T follicular helper cell (primary cell): ENCODE measurements around the gene TTC7B.
"Not testable (repeated sequence)": the region's sequence is repeated elsewhere in the genome, so short reads cannot be mapped to it uniquely, and the experiment has no call there.

ENCODE experiments used
- DNase-seq: peaks from one replicate; pipeline ENCODE4 v3.0.0-alpha.2; 2020; ENCODE audit warnings: low read depth

The TTC7B gene

DNA sequence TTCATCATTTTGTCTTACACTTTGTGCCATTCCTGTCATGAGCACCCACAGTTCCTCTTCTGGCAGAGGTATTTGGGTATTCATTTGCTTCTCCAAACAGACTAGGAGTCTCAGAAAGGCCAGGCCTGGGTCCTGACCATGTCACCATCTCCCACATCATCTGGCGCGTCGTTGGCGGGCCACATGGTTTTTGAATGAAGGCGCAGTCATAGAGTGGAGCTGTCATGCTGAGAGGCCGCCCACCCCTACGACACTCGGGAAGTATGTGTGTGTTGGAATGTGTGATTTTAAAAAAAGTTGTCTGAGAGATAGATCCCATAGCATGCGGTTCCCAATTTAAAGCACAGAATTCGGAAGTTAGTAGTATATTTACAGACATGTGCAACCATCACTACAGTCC is 15.6 kb upstream of the TTC7B start:
- no peak for DNase-seq

DNA sequence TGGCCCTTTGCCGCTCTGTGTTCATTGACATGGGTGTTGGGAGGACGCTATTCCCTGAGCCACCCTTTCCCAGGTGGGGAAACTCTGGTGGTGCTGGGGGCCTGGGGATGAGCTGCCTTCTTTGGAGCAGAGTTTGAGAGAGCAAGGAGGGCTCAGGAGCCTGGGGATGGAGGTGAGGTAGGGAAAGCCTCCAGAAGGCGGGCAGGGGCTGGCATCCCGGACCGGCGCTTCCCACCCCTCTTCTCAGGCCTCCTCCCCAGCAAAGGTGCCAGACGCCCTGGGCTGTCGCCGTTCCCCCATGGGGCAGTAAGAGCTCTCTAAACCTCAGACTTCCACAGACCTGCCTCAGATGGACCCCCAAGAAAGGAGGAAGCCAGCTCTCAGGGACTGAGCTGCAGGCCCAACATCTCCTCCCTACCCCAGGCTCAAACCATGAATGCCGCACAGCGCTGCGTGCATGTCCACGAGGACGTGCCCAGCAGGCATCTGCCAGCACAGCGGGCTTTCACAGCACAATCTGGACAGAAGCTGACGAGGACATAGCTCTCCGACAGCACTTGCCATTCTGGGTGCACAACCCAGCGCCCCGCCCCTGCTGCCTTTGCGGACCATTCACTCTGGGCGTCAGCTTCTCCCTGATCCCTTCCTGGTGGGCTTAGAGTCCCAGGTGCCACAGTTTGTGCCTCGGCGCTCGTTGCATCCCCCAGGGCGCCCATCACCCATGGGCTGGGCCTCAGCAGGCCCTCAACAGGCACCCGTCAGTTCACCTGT is 14.9 kb upstream of the TTC7B start:
- no peak for DNase-seq

DNA sequence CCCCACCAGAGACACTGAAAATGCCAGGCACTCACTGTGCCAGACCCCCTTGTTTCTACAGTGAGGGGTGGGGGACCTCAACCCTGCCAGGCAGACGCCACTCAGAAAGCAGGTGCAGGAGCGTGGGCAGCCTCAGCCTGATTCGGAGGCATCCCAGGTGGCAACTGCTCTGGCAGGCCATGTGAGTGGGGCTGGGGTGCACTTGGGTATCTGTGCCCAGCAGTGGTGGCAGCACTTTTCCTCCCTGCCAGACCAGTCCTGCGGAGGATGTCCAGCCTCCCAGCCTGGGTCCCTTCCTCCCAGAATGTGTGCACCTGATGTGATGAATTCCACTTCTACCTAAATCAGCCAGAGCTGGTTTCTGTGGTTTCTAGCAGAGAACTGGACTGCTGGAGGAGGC is 13.4 kb upstream of the TTC7B start:
- DNase-seq, result no peak

DNA sequence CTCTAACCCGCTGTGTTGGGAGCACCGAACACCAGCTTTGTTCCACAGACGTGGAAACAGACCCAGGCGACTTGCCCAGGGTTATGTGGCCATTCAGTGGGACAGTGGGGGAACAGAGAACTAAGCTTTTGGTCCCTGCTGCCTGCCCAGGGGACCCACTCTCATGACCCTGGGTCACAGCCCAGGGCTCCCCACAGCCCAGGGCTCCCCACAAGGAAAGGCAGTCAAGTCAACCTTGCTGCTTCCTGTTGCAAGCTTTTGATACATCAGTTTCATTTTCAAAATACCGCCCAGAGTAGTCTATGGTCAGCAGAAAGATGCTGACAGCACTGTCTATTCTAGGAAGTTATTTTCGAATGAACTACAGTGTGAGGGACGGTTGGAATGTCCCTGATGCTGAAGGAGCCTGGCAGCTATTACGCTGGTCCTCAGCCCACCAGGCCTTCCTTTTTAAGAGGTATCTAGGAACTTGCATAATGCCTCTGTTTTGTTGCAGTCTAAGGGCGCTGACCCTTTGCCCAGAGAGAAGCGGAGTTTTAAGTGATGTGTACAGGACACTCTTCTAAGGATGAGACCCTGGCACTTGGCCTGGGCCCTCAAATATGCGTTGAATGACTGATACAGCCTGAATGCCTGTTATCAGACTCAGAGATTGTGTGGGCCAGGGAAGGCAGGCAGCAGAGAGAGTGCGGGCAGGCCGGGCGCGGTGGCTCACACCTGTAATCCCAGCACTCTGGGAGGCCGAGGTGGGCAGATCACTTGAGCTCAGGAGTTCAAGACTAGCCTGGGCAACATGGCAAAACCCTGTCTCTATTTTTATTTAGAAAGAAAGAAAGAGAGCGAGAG is 12.6 kb upstream of the TTC7B start:
- DNase-seq, result no peak

DNA sequence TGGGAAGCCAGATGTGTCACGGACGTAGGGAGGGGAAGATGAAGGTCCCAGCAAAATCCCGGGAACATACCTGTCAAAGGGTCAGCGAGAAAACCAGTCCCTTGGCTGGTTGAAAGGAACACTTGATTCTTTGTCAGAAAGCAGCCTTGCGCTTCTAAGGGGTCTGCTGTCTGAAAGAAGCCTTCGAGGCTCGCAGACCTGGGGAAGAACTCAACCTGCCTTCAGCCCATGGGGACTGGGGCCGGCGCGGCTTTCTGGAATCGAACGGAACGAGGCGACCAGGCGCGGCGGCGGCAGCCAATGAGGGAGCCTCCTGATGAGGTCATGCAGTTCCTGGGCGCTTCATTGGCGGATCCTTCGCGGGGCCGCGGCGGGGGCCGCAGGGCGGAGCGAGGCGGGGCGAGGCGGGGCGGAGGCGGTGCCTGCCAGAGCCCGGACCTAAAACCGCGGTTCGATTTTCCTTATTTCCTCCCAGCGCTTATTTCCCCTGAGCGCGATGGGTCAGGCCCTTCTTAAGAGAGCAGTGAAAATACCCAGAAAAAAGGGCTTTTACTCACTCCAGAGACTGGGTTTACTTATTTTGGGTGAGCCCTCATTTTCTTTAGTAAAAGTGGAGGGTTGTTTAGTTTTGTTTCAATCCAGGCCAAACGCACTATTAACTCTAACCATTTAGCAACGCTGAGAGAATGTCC is 11.8 kb upstream of the TTC7B start:
- DNase-seq, result peak; percentile 87

DNA sequence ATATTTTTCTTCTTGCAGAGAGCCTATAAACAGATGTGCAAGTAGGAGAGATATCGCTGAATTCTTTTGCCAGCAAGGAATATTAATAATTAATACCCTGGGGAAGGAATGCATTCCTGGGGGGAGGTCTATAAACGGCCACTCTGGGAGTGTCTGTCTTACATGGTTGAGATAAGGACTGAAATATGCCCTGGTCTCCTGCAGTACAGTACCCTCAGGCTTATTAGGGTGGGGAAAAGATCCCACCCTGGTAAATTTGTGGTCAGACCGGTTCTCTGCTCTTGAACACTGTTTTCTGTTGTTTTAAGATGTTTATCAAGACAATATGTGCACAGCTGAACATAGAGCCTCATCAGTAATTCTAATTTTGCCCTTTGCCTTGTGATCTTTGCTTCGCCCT is 7.3 kb upstream of the TTC7B start:
- not testable (repeated sequence) for DNase-seq

DNA sequence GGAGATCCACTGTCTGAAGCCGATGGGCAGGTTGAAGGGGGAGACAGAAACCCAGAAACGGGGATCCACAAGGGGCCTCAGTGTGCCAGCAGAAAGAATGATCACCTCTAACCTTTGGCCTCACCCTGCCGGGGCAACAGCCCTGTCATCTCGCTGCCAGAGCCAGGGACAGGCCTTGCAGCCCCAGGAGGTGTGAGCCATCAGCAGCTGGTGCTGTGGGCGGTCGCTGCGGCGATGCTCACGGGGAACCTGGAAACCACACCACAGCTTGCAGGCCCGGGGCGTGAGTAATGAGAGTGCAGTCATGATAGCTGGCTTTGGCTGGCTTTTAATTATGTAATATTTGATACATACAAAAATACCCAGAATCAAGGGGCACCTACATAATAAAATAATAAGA is 4.7 kb upstream of the TTC7B start:
- peak; percentile 27 for DNase-seq

DNA sequence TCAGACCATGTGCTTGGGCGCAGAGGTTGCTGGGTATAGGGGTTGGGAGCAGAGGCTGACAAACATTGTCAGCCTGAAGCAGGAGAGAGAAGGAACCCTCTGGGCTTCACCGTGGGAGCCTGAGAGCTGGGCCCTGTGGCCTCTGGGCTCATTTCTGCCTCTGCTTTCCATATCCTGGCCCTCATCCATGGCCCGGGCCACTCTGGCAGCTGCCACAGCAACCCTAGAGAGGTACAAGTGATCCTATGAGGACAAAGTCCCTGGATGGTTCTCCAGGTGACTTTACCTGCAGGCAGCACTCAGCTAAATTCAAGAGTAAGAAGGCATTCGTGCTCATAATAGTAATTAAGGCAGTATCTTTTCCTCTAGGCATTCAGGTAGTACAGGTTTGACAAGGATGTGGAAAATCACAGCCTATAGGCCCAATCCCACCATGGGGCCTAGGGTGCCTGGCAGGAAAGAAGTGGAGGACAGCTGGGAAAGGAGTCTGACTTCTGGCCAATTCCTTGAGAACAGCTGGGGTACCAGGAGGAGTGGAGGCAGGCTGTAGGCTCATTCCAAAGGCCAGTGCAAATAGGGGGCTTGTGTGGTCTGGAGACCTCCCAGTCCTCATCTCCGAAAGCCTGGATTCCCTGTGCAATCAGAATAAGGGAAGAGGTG is 3.6 kb upstream of the TTC7B start:
- DNase-seq, result no peak

DNA sequence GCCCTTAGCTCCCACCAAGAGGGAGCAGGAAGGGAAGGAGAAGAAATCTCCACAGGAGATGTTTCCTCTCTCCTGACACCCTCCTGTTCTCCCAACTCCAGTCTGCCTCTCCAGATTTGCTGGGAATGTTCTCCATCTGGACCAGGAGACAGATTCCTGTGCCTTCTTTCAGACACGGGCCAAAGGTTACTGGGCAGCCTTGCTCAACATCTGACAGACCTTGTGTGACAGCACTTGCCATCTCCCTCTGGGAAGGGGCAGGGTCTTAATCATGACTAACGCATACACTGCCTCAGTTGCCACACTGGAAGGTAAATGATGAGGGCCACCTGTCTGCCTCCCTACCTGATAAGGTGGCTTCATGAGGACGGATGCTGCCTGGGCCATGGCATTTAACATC is 2.5 kb upstream of the TTC7B start:
- DNase-seq, result no peak

DNA sequence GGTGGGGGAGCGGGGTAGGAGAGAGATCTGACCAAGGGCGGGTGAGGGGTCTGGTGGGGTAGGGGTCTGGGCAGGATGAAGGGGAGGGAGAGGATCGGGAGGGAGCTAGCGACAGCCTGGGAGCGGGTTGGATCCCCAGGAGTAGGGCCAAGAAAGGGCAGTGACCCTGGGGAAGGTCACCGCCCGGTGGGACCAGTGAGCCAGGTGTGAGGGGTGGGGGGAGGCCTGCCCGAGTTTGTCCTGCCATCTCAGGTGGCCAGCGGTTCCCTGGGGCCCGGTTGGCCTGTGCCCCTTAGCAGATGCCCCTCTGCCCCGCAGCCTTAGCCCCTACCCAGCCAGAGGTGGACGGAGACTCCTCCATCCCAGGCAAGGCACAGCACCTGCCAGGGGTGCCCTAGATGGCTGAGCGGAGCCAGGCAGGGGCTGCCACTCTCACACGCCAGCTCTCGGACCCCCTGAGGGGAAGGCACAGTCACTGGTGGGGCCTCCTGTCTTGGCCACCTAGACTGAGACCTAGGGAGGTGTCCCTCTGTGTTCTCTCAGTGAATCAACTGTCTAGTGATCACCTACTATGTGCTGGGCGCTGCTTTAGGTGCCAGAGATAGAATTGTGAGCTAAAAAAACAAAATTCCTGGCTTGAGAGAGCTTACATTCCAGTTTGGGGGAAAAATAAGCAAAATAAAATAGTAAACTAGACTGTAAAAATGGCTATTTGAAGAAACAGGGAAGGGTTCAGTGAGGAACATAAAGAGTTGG is 629 bp upstream of the TTC7B start:
- no peak for DNase-seq

DNA sequence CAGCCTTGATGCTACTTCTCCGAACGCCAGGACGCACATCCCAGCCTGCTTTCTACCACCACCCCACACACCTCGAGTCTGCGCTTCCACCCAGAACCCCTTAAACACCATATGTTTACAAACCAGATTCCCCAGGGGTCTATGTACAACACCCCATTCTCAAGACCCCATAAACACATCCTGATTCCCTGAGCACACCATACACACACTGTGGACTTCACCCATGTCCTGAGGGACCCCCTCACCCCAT is 733 bp downstream of the TTC7B start:
- DNase-seq, result no peak

DNA sequence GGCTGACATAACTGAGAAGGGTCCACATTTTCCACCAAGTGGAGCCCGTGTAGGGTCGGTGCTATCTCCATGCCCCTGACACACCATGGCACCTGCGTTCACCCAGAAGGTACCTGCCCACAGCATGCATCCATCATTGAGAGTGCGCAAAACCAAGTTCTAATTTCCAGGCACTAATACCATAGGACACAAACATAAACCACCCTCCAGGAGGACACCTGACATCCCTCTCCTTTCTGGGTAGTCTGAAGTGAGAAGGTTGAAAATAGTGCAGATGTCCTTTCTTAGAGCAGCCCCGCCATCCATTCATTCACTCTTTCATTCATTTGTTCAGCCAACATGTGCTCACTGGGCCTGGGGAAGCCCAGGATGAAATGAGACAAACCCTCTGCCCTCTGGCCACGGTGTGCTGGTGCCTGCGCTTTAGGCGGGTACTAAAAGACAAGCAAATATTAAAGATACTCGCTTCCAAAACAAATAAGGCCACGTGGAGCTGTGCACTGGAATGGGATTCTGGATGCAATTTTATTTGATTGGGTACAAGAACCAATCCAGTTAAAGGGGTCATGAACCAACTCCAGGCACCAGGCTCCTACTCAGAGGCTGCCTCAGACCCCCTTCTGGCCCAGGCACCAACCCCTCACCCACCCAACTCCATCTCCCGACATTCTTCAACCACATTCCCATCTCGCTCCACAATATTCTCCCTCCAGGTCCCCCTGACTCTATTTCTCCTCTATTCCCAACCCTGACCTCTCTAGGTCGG is 1.2 kb downstream of the TTC7B start:
- no peak for DNase-seq

DNA sequence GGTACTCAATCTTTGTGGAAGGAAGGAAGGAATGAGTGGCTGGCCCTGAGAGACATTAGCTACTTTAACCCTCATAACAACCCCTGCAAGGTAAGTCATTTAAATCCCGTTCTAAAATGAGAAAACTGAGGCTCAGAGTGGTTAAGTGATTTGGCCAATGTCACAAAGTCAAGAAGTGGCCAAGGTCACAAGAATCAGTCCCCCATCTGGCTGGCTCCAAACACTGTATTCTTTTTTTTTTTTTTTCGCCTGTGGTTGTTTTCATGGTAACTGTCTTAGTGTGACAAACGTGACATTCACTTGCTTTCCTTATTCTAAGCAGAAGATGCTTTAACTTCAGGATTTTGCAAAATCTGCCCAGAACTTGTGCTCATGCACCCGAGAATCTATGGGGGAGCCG is 2.8 kb downstream of the TTC7B start:
- DNase-seq, result no peak

DNA sequence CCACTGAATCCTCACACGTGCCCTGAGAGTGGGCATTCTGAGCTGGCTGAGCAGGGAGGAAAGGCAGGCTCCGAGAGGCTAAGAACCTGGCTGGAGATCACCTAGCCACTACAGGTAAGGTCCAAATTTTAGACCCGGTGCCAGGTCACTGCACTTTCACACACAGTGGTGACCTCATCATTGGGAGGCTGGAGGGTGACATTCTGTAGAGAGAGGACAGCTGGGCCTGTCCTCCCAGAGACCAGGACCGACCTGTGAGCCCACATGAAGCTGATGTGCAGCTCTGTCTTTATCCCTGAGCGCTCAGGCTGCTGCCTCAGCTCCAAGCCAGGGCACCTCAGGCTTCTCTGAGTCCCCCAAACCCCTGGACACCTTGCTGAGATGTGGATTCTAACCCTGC is 4.1 kb downstream of the TTC7B start:
- no peak for DNase-seq

DNA sequence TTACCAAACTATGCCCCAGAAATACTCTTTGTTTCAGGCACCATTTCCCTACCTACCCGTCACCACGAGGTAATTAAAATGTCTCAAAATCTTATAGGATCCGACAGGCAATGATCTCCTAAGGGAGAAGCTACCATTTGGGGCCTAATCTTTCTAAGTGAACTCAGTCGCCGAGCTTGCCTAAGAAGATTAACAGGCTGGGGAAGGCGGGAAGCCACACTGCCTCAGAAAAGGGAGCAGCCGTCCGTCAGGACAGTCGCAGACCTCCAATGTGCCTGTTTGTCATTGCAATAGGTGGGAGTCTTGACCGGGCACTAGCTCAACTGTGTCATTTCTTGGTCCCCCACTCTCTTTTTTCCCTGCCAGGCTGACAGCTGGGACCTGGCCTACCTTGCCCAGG is 4.6 kb downstream of the TTC7B start:
- DNase-seq, result no peak

DNA sequence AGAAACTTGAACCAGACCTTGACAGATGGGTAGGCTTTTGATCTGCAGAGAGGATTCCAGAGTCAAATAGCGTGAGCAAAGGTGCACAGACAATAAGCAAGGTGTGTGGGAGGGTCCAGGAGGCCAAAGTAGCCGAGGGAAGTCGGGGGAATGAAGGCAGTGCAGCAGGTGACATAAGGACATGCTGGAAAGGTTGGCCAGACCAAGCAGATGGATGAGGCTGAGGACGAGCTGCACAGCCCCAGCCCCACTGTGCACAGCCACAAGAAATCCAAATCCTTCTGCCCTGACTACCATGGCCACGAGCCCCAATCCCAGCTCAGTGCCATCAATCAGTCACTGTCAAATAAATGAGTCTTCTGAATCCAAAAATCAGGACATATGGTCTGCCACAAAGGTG is 5.4 kb downstream of the TTC7B start:
- DNase-seq, result no peak

DNA sequence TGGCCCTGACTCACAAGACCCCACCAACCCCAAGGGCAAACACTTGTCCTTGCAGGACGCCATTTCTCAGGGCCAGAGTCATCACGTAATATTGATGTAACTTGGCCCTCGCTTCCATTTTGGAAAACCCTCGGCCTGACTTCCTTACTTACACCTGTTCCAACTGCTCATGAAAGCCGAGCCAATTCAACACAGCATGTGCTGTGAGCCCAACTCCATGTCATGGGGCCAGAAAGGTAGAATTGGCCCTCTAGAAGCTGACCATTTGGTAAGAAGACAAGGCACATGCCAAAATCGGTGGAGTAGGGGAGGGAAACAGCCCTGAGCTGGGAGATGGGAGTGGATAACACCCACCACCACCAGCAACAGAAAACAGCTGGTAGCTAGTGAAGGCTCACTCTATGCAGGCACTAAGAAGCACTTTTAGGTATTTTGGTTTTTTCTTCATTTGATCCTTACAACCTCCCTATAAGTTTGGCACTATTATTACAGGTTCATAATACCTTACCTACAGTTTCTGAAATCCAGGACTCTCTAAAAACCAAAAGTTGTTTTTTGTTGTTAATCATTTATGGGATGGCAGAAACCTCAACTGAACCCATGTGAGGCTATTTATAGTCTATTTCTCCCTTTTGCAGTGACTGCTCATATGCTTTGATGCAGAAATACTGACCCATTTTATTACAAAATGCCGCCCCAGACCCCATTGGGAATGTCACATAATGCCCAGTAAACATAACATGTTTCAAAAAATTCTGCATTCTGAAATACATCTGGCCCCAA is 6.5 kb downstream of the TTC7B start:
- no peak for DNase-seq

DNA sequence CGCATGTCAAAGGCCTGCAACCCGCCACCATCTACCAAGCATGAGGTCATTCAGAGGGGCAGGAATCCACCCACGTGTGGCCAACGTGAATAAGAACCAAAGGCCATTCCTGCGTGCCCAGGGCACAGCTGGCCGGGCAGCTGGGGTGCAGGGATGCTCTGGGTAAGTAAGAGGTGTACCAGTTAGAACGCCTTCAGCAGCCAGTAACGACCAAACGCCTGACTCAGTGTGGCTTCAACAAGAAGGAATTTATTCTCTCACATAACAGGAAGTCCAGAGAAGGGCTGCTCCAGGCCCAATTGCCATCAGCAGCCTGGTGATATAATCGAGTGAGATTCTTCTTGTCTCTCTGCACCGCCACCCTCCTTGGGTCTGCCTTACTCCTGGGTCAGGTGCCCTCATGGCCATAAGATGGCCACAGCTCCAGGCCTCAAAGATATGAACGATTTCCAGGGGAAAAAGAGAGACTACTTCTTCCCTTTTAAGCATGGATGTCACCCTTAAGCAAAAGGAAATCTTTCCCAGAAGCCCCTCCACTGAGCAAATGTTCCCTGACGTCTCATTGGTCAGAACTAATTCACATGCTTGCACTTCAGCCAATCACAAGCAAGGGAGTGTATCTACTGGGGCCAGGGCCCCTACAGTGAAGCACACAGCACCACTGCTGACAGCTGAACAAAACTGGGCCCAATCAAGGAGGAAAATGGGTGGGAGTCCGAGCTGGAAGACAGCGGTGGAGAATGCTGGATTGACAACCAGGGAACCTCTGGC is 7.3 kb downstream of the TTC7B start:
- no peak for DNase-seq

DNA sequence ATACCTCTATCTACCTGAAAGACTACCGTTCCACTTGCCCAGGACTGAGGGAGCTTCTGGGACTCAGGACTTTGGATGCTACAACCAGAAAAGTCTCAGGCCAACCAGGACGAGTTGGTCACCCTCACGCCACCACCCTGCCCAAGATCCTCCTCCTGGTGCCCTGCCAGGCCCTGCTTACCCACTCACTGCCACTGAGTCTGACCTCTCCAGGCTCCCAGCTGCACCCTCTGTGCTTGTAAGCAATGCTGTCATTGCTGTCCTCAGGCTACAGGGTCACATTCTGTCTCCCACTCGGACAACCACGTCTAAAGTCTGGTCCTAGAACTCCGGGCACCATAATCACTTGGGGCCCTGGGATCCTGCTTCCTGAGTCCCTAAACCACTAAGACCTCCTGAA is 9.2 kb downstream of the TTC7B start:
- no peak for DNase-seq
